Measurements from ENCODE around the gene ADD3. TPM values are rescaled to one million over a fixed set of nuclear protein-coding genes. Genes with fewer than 3 reads are reported as not detected.

The ADD3 gene
- total and polyA plus RNA-seq, 10 of the 15 experiments (the other 5 are each of a cell fraction or from before 2014, with no cell fraction given): 27.3 to 129 (median 67.8) TPM

GRCh38 chr10:110101464-110102144 lies 93.8 kb downstream of the ADD3 start (continued):
- no peak for TF ChIP-seq RELA (IDR thresholded peaks at IDR 0.05; ENCODE audit: borderline replicate concordance, partially characterized antibody)
- TF ChIP-seq EZH2 (IDR thresholded peaks at IDR 0.05; ENCODE audit: borderline replicate concordance, control insufficient read depth, low read depth, low read length): no peak
- no peak for TF ChIP-seq E4F1 (IDR thresholded peaks at IDR 0.05; ENCODE audit: borderline replicate concordance, partially characterized antibody)

GRCh38 chr10:110103921-110104461 lies 96.2 kb downstream of the ADD3 start:
- FAIRE-seq (no peak), ATAC-seq (peak; percentile 35; the same call in 1 of the 3 replicates), DNase-seq (ENCODE audit: low read depth, low spot score) (no peak)
- H3K4me1 ChIP-seq (ENCODE audit: control insufficient read depth, insufficient read depth, low read length): peaks cover 3% of the 10 kb centered on the region
- no TSS peak for BruUV-seq (replicated peaks)
- no peak overlapping the region for H3K4me2 ChIP-seq (ENCODE audit: control insufficient read depth, insufficient read depth)
- ChIA-PET POLR2A (no interaction called here), SMC1A (ENCODE audit: uncharacterized antibody, unreplicated experiment) (interaction anchor here (0.8 to 3.0 kb wide), 12 partner anchors 10 to 207 kb away, joined by 3 to 11 read pairs (median 4); no protein-coding TSS in a partner anchor), CTCF (interaction anchor here (1.1 to 1.9 kb wide), 4 partner anchors 9 to 128 kb away, joined by 3 to 5 read pairs (median 3); no protein-coding TSS in a partner anchor), RAD21 (ENCODE audit: unreplicated experiment) (interaction anchor here (0.7 to 1.6 kb wide), 2 partner anchors 62 to 90 kb away, joined by 3 to 4 read pairs; no protein-coding TSS in a partner anchor)
- H4K20me1 ChIP-seq (ENCODE audit: control insufficient read depth, insufficient read depth): no peaks in the 10 kb centered on the region
- peaks cover 5% of the 10 kb centered on the region; the same call in 2 of the 3 replicates for H3K9me3 ChIP-seq (replicated peaks; ENCODE audit: control insufficient read depth, insufficient read depth, low read length)
- in situ Hi-C loops (cut with MboI): no loop called here
- no peaks in the 10 kb centered on the region for H3K27me3 ChIP-seq (replicated peaks in 1 of 2; ENCODE audit: control insufficient read depth in 2 of 2, insufficient read depth in 2 of 2, low read length in 1 of 2)
- no peak overlapping the region for H3K4me3 ChIP-seq
- H2AFZ ChIP-seq (ENCODE audit: control insufficient read depth, low read depth, low read length): no peak overlapping the region
- TF ChIP-seq CTCF (IDR thresholded peaks at IDR 0.05 in 2 of 3, conservative IDR thresholded peaks at IDR 0.05 in 1 of 3; ENCODE audit: control insufficient read depth in 2 of 3, extremely low read depth in 1 of 3, insufficient read depth in 1 of 3, low read depth in 3 of 3, low read length in 3 of 3) (peak in 1 of 3 experiments; percentile 15; a peak in 1 of 6 replicates), POLR2AphosphoS5 (IDR thresholded peaks at IDR 0.05; ENCODE audit: low read length) (no peak), SMAD5 (IDR thresholded peaks at IDR 0.05; ENCODE audit: low read depth) (no peak), SIX5 (IDR thresholded peaks at IDR 0.05; ENCODE audit: low read depth, low read length, severe bottlenecking) (no peak), MEF2B (IDR thresholded peaks at IDR 0.05; ENCODE audit: partially characterized antibody, poor library complexity, severe bottlenecking) (no peak), PKNOX1 (IDR thresholded peaks at IDR 0.05) (0 out of 2 replicates have a peak, but pooled peaks have one; percentile 11), IKZF1 (conservative IDR thresholded peaks at IDR 0.05) (no peak), ZSCAN29 (IDR thresholded peaks at IDR 0.05) (no peak), BHLHE40 (IDR thresholded peaks at IDR 0.05; ENCODE audit: borderline replicate concordance in 1 of 2, low read depth in 2 of 2, low read length in 1 of 2) (no peak), CHD4 (IDR thresholded peaks at IDR 0.05) (no peak)
- intact Hi-C loops (cut with micrococcal nuclease; ENCODE audit: unreplicated experiment): no loop called here
- H3K9ac ChIP-seq (ENCODE audit: control insufficient read depth, insufficient read depth, low read length): no peak overlapping the region
- H3K27ac ChIP-seq (ENCODE audit: control insufficient read depth, insufficient read depth): no peak overlapping the region
- 0 out of 4 replicates have a peak, but pooled peaks cover 0 to 5% of the 10 kb centered on the region in 2 experiments for H3K36me3 ChIP-seq (ENCODE audit: control insufficient read depth in 2 of 2, insufficient read depth in 2 of 2, low read length in 1 of 2)
- no peaks in the 10 kb centered on the region for H3K79me2 ChIP-seq (ENCODE audit: control insufficient read depth, insufficient read depth, low read length)

Data from GM12878 (cell line).